Natural killer cell (primary cell): Measurements from ENCODE around the gene ELOF1. TPM values are rescaled to one million over a fixed set of nuclear protein-coding genes. Genes with fewer than 3 reads are reported as not detected.

Experiments used
- ATAC-seq, 3 donors: fragments of 150-1000 bp in 2 of 3; fragments of 200-7000 bp in 1 of 3; cut with Tn5 transposase; 1 replicate in 1 of 3; 2 replicates in 2 of 3; pipeline ENCODE4 v1.10.0; 2021; ENCODE audit warnings: mild to moderate bottlenecking in 2 of 3, moderate library complexity in 2 of 3
- DNase-seq, 2 donors: peaks; one replicate each; pipeline versions ENCODE4 v3.0.0 to v3.0.0-alpha.2; 2013 to 2021; ENCODE audit warnings: mixed read lengths in 1 of 2
- H3K27ac ChIP-seq: one replicate; pipeline ENCODE4 v1.5.1; 2013; ENCODE audit warnings: mild to moderate bottlenecking, low read length
- H3K27me3 ChIP-seq: one replicate; pipeline ENCODE4 v1.6.1; 2013; ENCODE audit warnings: low read length; ENCODE audit not compliant: control insufficient read depth, insufficient read depth
- H3K36me3 ChIP-seq: one replicate; pipeline ENCODE4 v1.6.1; 2013; ENCODE audit warnings: low read length; ENCODE audit not compliant: control insufficient read depth, insufficient read depth
- H3K4me1 ChIP-seq: one replicate; pipeline ENCODE4 v1.6.1; 2013; ENCODE audit warnings: low read length; ENCODE audit not compliant: control insufficient read depth, insufficient read depth
- H3K4me3 ChIP-seq: one replicate; pipeline ENCODE4 v1.5.1; 2013; ENCODE audit warnings: low read length
- H3K9me3 ChIP-seq: one replicate; pipeline ENCODE4 v1.6.1; 2013; ENCODE audit warnings: low read length; ENCODE audit not compliant: control insufficient read depth, insufficient read depth
- H3K27ac Mint-ChIP-seq, 2 donors: one replicate each; pipeline ENCODE4 v1.8.0; 2022; ENCODE audit warnings: mild to moderate bottlenecking in 2 of 2, mixed read lengths in 2 of 2, moderate library complexity in 1 of 2
- H3K27me3 Mint-ChIP-seq, 2 donors: one replicate each; pipeline ENCODE4 v1.8.0; 2022; ENCODE audit warnings: low read depth in 2 of 2, mixed read lengths in 2 of 2
- H3K36me3 Mint-ChIP-seq: one replicate; pipeline ENCODE4 v1.8.0; 2022; ENCODE audit warnings: mixed read lengths
- H3K4me1 Mint-ChIP-seq, 2 donors: one replicate each; pipeline ENCODE4 v1.8.0; 2022; ENCODE audit warnings: mixed read lengths in 2 of 2
- H3K4me3 Mint-ChIP-seq: one replicate; pipeline ENCODE4 v1.8.0; 2022; ENCODE audit warnings: mild to moderate bottlenecking, moderate library complexity, mixed read lengths
- H3K9me3 Mint-ChIP-seq, 2 donors: one replicate each; pipeline ENCODE4 v1.8.0; 2022; ENCODE audit warnings: mixed read lengths in 2 of 2
- WGBS: methylation state at CpG from one replicate; pipeline ENCODE4 v1.1.7; 2013; ENCODE audit warnings: missing lambda C conversion rate; ENCODE audit not compliant: insufficient coverage; 5-methylcytosine and 5-hydroxymethylcytosine counted together
- intact Hi-C: fragments of 100-400 bp; cut with micrococcal nuclease; formaldehyde crosslinking; loops from one replicate; pipeline ENCODE4 v1.14.2; 2022
- total RNA-seq, 4 donors: library from RNA; stranded (reverse); fragments of 120-200 nt in 1 of 4; gene quantifications; one replicate each; pipeline versions ENCODE4 v1.2.3 to v1.2.4, GENCODE V29; 2013 to 2022
- TF ChIP-seq, protein P1 (sequence below): fragments of 200-600 bp; IDR thresholded peaks from one replicate; pipeline ENCODE4 v1.8.0; 2022; ENCODE audit warnings: antibody characterized with exemption

ELOF1 gene
- total RNA-seq, 3 donors from 2014 or later (not counting 1 experiment from before 2014, with no cell fraction given): 46.4 to 54.2 (median 50.0) TPM

DNA sequence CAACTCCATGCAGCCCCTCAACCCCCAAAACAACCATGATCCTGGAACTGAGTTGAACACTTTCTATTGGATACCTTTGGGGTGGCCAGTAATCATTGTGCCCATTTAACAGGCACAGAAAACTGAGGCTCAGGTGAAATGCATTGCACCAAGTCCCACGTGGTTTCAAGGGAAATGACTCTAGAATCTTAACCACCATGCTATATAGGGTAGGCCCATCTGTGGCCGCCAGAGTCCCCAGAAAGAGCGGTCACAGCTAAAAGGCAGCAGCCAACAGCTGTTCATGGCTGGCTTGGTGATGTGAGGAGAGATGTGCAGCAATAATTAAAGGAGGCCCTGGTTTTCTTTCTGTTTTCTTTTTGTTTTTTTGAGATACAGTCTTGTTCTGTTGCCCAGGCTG lies 17.8 kb downstream of the ELOF1 start:
- Mint-ChIP-seq H3K36me3 (no peaks in the 10 kb centered on the region), H3K27me3 (peaks cover 12 to 20% of the 10 kb centered on the region in 2 donors), H3K4me1 (no peaks in the 10 kb centered on the region), H3K27ac (no peak overlapping the region), H3K4me3 (no peak overlapping the region), H3K9me3 (no peaks in the 10 kb centered on the region)
- intact Hi-C loops: no loop called here
- H3K27me3 ChIP-seq: peaks cover 5% of the 10 kb centered on the region
- no peaks in the 10 kb centered on the region for H3K9me3 ChIP-seq
- H3K4me1 ChIP-seq: peaks cover 5% of the 10 kb centered on the region
- 46% methylated on average over 3 of the region's 3 CpGs for WGBS
- H3K36me3 ChIP-seq: no peaks in the 10 kb centered on the region
- DNase-seq (no peak), ATAC-seq (no peak)
- TF ChIP-seq, protein P1, sequence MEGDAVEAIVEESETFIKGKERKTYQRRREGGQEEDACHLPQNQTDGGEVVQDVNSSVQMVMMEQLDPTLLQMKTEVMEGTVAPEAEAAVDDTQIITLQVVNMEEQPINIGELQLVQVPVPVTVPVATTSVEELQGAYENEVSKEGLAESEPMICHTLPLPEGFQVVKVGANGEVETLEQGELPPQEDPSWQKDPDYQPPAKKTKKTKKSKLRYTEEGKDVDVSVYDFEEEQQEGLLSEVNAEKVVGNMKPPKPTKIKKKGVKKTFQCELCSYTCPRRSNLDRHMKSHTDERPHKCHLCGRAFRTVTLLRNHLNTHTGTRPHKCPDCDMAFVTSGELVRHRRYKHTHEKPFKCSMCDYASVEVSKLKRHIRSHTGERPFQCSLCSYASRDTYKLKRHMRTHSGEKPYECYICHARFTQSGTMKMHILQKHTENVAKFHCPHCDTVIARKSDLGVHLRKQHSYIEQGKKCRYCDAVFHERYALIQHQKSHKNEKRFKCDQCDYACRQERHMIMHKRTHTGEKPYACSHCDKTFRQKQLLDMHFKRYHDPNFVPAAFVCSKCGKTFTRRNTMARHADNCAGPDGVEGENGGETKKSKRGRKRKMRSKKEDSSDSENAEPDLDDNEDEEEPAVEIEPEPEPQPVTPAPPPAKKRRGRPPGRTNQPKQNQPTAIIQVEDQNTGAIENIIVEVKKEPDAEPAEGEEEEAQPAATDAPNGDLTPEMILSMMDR: no peak
- no peak overlapping the region for H3K27ac ChIP-seq
- H3K4me3 ChIP-seq: no peak overlapping the region

DNA sequence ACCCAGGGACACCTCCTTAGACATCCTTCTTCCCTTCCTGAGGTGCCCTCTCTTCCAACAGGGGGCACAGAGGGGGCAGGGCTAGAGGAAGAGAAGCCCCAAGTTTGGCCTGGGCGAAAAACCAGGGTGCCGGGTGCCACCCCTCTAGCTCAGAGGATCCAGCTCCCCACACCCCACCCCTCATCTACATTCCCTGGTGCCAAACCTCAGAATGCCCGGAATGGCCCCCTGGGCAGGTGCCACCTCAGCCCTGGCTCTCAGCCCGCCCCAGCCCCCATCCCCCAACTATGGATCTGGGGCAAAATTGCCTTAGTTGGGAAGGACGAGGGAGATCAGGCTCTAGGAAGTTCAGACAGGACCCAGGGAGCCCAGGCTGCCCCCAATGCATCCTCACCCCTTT lies 18.4 kb downstream of the ELOF1 start:
- Histone ChIP-seq H3K4me1 (peaks cover 10% of the 10 kb centered on the region), H3K36me3 (no peaks in the 10 kb centered on the region), H3K4me3 (no peak overlapping the region), H3K27ac (no peak overlapping the region), H3K27me3 (peaks cover 5% of the 10 kb centered on the region), H3K9me3 (no peaks in the 10 kb centered on the region)
- H3K4me3 Mint-ChIP-seq: no peak overlapping the region
- DNase-seq (no peak), ATAC-seq (no peak)
- TF ChIP-seq, protein P1: no peak
- 86% methylated on average over 5 of the region's 5 CpGs for WGBS
- intact Hi-C loops: no loop called here
- peaks cover 12 to 20% of the 10 kb centered on the region in 2 donors for H3K27me3 Mint-ChIP-seq
- H3K4me1 Mint-ChIP-seq: peaks cover 3% of the 10 kb centered on the region in 2 donors
- H3K36me3 Mint-ChIP-seq: no peaks in the 10 kb centered on the region
- no peak overlapping the region for H3K27ac Mint-ChIP-seq
- H3K9me3 Mint-ChIP-seq: no peaks in the 10 kb centered on the region

DNA sequence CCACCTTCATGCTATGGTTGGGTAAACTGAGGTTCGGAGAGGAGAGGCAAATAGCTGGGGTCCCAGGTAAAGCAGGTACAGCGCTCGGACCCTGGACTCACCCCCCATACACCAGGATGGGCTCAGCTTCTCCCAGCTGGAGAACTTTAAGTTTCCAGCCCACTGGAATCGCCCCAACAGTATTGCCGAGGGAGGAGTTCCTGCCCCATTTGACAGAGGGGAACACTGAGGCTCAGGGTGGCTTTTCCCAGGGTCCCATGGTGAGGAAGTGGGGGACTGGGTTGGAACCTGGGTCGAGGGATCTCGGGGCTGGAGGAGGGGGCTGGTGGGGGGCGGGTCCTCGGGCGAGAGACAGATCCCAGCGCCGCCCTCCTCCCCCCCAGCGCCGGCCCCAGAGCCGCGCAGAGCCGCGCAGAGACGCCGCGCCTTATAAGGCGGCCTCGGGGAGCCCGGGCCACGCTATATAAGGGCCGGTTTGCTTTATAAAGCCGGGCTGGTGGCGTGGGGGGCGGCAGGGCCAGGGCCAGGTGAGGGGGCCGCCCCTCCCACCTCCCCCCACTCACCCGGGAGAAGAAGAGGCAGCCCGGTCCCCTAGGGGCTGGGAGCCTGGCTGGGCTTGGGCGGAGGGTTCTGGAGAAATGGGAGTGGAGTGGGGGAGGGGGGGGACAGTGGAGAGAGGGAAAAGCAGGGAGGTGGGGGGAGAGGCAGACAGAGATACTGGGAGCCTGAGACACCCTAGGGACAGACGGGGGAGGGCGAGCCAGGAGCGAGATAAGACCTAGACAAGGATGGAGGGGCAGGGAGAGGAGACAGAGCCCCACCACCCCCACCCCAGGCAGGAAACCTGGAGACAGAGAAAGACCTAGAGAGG lies 19.3 kb downstream of the ELOF1 start:
- TF ChIP-seq, protein P1: no peak
- Histone ChIP-seq H3K4me3 (no peak overlapping the region), H3K27me3 (peaks cover 5% of the 10 kb centered on the region), H3K36me3 (no peaks in the 10 kb centered on the region), H3K9me3 (no peaks in the 10 kb centered on the region), H3K4me1 (peaks cover 12% of the 10 kb centered on the region), H3K27ac (no peak overlapping the region)
- no peak overlapping the region for H3K27ac Mint-ChIP-seq
- no peak overlapping the region for H3K4me3 Mint-ChIP-seq
- no peaks in the 10 kb centered on the region for H3K36me3 Mint-ChIP-seq
- H3K27me3 Mint-ChIP-seq: peaks cover 12 to 20% of the 10 kb centered on the region in 2 donors
- H3K9me3 Mint-ChIP-seq: no peaks in the 10 kb centered on the region
- intact Hi-C loops: no loop called here
- 15% methylated on average over 26 of the region's 36 CpGs for WGBS
- ATAC-seq (no peak), DNase-seq (no peak)
- H3K4me1 Mint-ChIP-seq: peaks cover 8 to 9% of the 10 kb centered on the region in 2 donors
